Measurements from ENCODE around the gene C11orf71. TPM values are rescaled to one million over a fixed set of nuclear protein-coding genes. Genes with fewer than 3 reads are reported as not detected.
A peak's percentile ranks its signal among the peaks of the same experiment; 100 is the strongest.

Gene C11orf71
- total RNA-seq, 2 experiments from 2014 or later: 5.7 to 6.2 TPM

DNA sequence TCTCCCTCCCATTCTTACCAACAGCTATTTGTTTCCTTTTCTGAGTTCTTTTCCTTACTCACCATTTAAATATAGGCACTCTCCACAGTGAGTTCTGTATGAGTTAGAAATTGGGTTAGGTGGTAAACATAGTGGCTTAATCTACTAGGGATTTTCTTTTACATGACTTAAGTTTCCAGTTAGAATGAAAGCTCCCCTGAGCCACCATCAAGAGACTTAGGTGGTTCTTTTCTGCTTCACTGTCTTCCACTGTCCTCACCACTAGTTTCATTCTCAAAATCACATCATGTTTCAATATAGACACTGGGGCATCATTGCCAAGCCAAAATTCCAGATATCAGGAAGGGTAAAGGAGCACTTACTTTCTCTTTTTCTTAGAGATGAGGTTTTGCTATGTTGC is 30.0 kb upstream of the C11orf71 start:
- DNase-seq: no peak
- no peak overlapping the region for H3K4me3 Mint-ChIP-seq
- H3K27ac Mint-ChIP-seq: no peak overlapping the region
- peaks cover 6% of the 10 kb centered on the region for H3K36me3 Mint-ChIP-seq
- H3K4me1 Mint-ChIP-seq: no peaks in the 10 kb centered on the region
- H3K9me3 Mint-ChIP-seq: no peaks in the 10 kb centered on the region
- no peaks in the 10 kb centered on the region for H3K27me3 Mint-ChIP-seq

GRCh38 chr11:114426280-114426679 is 26.0 kb upstream of the C11orf71 start:
- no peaks in the 10 kb centered on the region for H3K4me1 Mint-ChIP-seq
- H3K9me3 Mint-ChIP-seq: peaks cover 8% of the 10 kb centered on the region
- peaks cover 14% of the 10 kb centered on the region for H3K36me3 Mint-ChIP-seq
- DNase-seq: no peak
- H3K4me3 Mint-ChIP-seq: no peak overlapping the region
- no peaks in the 10 kb centered on the region for H3K27me3 Mint-ChIP-seq
- H3K27ac Mint-ChIP-seq: no peak overlapping the region

GRCh38 chr11:114416441-114416961 is 16.2 kb upstream of the C11orf71 start:
- Mint-ChIP-seq H3K4me1 (no peaks in the 10 kb centered on the region), H3K9me3 (no peaks in the 10 kb centered on the region), H3K27ac (no peak overlapping the region), H3K36me3 (peaks cover 6% of the 10 kb centered on the region), H3K27me3 (no peaks in the 10 kb centered on the region), H3K4me3 (no peak overlapping the region)
- DNase-seq: no peak

GRCh38 chr11:114413958-114414357 is 13.6 kb upstream of the C11orf71 start:
- DNase-seq: no peak
- no peak overlapping the region for H3K4me3 Mint-ChIP-seq
- no peaks in the 10 kb centered on the region for H3K9me3 Mint-ChIP-seq
- H3K4me1 Mint-ChIP-seq: no peaks in the 10 kb centered on the region
- no peaks in the 10 kb centered on the region for H3K27me3 Mint-ChIP-seq
- peaks cover 19% of the 10 kb centered on the region for H3K36me3 Mint-ChIP-seq
- no peak overlapping the region for H3K27ac Mint-ChIP-seq

DNA sequence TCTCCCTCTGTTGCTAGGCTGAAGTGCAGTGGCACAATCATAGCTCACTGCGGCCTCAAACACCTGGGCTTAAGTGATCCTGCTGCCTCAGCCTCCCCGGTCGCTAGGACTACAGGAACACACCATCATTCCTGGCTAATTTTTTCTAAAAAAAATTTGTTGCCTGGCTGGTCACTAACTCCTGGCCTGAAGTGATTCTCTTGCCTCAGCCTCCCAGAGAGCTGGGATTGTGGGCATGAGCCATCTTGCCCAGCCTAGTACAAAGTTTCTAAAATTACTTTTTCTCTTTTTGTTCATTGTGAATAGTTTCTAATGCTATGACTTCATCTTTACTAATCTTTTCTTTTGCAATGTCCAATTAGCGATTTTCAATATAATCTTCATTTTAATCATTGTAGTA is 12.6 kb upstream of the C11orf71 start:
- no peak for DNase-seq
- Mint-ChIP-seq H3K4me1 (no peaks in the 10 kb centered on the region), H3K4me3 (no peak overlapping the region), H3K27ac (no peak overlapping the region), H3K36me3 (peaks cover 20% of the 10 kb centered on the region), H3K9me3 (no peaks in the 10 kb centered on the region), H3K27me3 (no peaks in the 10 kb centered on the region)

DNA sequence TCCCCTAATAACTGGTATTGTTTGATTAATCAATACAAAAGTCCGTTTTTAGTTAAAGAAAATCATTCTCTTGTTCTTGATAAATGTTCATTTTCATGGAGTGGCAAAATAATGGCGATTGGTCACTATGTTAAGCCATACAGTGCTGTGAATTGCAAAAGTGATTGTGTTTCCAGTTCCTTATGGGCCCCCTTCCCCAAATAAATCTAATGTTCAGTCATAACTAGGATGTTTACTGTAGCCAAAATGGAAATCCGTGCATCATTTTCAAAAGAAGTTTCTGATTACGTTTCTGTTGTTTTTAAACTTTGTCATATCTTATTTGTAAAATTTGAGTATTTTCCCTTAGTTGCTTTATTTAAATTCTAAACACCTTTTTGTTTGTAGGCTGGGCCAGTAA is 1.0 kb upstream of the C11orf71 start:
- peaks cover 45% of the 10 kb centered on the region for H3K36me3 Mint-ChIP-seq
- peak overlapping the region; percentile 89 for H3K4me3 Mint-ChIP-seq
- peaks cover 45% of the 10 kb centered on the region for H3K4me1 Mint-ChIP-seq
- no peaks in the 10 kb centered on the region for H3K9me3 Mint-ChIP-seq
- no peak for DNase-seq
- peak overlapping the region; percentile 98 for H3K27ac Mint-ChIP-seq
- H3K27me3 Mint-ChIP-seq: no peaks in the 10 kb centered on the region

- Mint-ChIP-seq H3K27ac (peak overlapping the region; percentile 98), H3K4me3 (peak overlapping the region; percentile 89), H3K9me3 (no peaks in the 10 kb centered on the region), H3K36me3 (peaks cover 40% of the 10 kb centered on the region), H3K27me3 (no peaks in the 10 kb centered on the region), H3K4me1 (peaks cover 43% of the 10 kb centered on the region)
- no peak for DNase-seq
Observed at GRCh38 chr11:114400915-114401223, 558 bp upstream of the C11orf71 start.

DNA sequence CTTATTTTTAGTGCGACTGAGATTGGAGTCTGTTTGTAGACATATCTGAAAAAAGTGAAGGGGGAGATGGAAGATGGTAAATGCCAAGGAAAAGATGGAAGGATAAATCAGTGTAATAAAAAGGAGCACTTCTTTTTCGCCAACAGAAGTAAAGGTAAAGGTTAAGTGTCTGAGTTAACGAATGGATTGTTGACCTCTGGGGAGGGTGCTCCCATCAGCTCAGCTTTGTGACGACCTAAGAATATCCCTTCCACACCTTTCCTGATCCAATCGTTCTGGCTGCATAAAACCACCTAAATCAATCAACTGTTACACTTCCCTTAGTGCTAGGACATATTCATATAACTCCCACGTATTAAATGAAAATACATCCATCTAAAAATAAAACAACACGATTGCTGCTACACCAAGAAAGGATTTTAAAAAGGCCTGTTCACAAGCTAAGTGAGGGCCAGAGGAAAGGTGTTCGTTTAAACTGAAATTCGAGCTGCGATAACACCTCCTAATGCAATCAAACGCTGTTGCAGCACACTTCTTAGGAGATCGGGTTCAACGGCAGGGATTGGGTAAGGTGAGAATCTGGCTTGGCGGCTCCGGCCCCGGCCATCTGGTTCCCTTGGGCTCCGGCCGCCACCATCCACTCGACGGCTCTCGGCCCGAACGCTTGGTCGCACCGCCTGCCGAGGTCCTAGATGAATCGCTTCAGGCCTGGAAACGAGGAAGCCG is 658 bp downstream of the C11orf71 start:
- DNase-seq: no peak
- Mint-ChIP-seq H3K9me3 (no peaks in the 10 kb centered on the region), H3K27ac (peak overlapping the region; percentile 98), H3K27me3 (no peaks in the 10 kb centered on the region), H3K4me1 (peaks cover 33% of the 10 kb centered on the region), H3K36me3 (peaks cover 29% of the 10 kb centered on the region), H3K4me3 (peak overlapping the region; percentile 89)

DNA sequence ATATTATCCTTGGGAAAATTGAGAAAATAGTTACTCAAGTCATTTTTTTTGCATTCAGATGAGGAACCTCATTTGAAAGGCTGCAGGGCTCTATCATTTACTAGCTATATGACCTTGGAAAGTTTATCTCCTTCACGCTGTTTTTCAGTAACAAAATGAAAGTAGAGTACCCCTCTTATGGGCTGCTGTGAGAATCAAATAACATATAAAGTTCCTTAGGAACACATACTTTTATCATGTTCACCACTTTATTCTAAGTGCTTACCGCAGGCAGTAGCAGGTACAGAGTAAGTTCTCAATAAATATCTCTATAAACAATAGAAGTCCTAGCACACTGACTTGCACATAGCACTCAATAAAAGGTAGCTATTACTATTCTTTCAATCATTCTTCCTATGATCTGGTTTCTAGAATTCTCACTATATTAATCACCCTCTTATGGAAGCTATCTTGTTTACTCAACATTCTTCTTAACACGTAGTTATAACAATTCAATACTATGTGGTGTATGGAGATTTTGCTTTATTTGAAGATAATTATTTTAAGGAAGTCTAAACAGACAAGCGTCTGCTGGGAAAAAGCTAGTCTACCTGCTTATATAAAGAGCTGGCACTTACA is 1.9 kb downstream of the C11orf71 start:
- H3K4me1 Mint-ChIP-seq: peaks cover 25% of the 10 kb centered on the region
- H3K4me3 Mint-ChIP-seq: peak overlapping the region; percentile 89
- peak overlapping the region; percentile 38 for H3K27ac Mint-ChIP-seq
- no peaks in the 10 kb centered on the region for H3K27me3 Mint-ChIP-seq
- no peaks in the 10 kb centered on the region for H3K9me3 Mint-ChIP-seq
- no peak for DNase-seq
- H3K36me3 Mint-ChIP-seq: peaks cover 25% of the 10 kb centered on the region

- DNase-seq: no peak
- Mint-ChIP-seq H3K27me3 (no peaks in the 10 kb centered on the region), H3K36me3 (peaks cover 19% of the 10 kb centered on the region), H3K9me3 (no peaks in the 10 kb centered on the region), H3K4me1 (peaks cover 18% of the 10 kb centered on the region), H3K4me3 (no peak overlapping the region), H3K27ac (no peak overlapping the region)
Observed at GRCh38 chr11:114397349-114397982, 2.8 kb downstream of the C11orf71 start.

GRCh38 chr11:114396916-114397315 is 3.4 kb downstream of the C11orf71 start:
- no peaks in the 10 kb centered on the region for H3K27me3 Mint-ChIP-seq
- no peaks in the 10 kb centered on the region for H3K9me3 Mint-ChIP-seq
- peaks cover 15% of the 10 kb centered on the region for H3K4me1 Mint-ChIP-seq
- H3K36me3 Mint-ChIP-seq: peaks cover 14% of the 10 kb centered on the region
- H3K4me3 Mint-ChIP-seq: no peak overlapping the region
- H3K27ac Mint-ChIP-seq: no peak overlapping the region
- DNase-seq: no peak

DNA sequence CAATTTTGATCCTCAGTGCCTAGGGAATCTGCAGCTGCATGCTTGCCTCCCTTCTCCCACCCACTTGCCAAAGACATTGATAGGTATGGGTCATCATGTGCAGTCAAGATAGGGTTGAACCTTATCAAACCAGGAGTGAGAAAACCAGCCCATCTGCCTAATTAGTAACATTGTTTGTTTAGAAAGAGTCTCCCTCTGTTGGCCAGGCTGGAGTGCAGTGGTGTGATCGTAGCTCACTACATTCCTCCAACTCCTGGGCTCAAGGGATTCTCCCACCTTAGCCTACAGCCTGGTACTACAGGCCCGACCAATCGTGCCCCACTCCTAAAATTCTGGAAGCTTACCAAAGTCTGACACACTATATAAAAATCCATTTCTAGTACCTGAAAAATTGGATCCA is 4.6 kb downstream of the C11orf71 start:
- H3K9me3 Mint-ChIP-seq: no peaks in the 10 kb centered on the region
- DNase-seq: no peak
- no peak overlapping the region for H3K27ac Mint-ChIP-seq
- no peaks in the 10 kb centered on the region for H3K27me3 Mint-ChIP-seq
- peaks cover 14% of the 10 kb centered on the region for H3K4me1 Mint-ChIP-seq
- H3K36me3 Mint-ChIP-seq: peaks cover 13% of the 10 kb centered on the region
- no peak overlapping the region for H3K4me3 Mint-ChIP-seq

- Mint-ChIP-seq H3K36me3 (no peaks in the 10 kb centered on the region), H3K27me3 (no peaks in the 10 kb centered on the region)
Observed at GRCh38 chr11:114392735-114393667, 7.3 kb downstream of the C11orf71 start.

DNA sequence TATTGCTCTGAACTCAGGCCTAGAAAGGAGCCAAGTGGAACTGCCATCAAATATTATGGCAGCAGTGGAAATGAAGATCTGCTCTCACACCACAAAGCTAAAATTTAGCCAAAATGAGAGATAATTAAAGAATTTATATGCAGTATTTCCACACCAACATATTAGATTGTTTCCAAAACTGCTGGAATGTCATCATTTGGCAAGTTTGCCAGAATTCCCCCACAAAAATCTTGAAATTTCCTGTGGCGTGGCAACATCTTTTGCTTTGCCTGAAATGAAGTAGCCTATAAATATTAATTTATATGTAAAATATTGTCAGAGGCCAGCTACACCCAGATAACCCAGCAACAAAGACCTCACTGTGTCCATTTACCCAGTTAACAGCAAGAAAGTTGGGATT is 13.8 kb downstream of the C11orf71 start:
- H3K9me3 Mint-ChIP-seq: no peaks in the 10 kb centered on the region
- DNase-seq: no peak
- no peak overlapping the region for H3K4me3 Mint-ChIP-seq
- H3K27me3 Mint-ChIP-seq: no peaks in the 10 kb centered on the region
- no peaks in the 10 kb centered on the region for H3K36me3 Mint-ChIP-seq
- H3K27ac Mint-ChIP-seq: no peak overlapping the region
- H3K4me1 Mint-ChIP-seq: no peaks in the 10 kb centered on the region

More at GRCh38 chr11:114392735-114393667, 7.3 kb downstream of the C11orf71 start:
- Mint-ChIP-seq H3K9me3 (no peaks in the 10 kb centered on the region), H3K4me1 (peaks cover 7% of the 10 kb centered on the region), H3K4me3 (no peak overlapping the region), H3K27ac (no peak overlapping the region)
- no peak for DNase-seq

DNA sequence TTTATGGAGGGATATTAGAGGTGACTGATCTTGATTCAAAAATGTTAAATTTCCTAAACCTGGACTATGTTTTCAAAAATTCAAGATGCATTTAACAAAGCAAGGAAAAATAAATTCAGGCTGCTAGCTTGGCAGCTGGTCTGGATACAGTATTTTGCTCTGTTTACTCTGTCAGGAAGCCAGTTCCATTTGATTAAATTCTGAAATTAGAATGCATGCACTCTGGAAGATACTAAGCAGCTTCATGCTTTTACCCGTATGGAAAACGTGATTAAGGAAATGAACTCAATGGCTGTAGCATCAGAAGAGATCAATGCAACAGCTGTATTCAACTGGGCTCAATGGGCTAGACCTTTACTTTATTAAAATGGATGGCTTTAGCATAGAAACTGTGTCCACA is 14.2 kb downstream of the C11orf71 start:
- no peak for DNase-seq
- H3K9me3 Mint-ChIP-seq: no peaks in the 10 kb centered on the region
- no peaks in the 10 kb centered on the region for H3K4me1 Mint-ChIP-seq
- H3K27me3 Mint-ChIP-seq: no peaks in the 10 kb centered on the region
- no peak overlapping the region for H3K4me3 Mint-ChIP-seq
- H3K36me3 Mint-ChIP-seq: no peaks in the 10 kb centered on the region
- H3K27ac Mint-ChIP-seq: no peak overlapping the region
